PC-9 (cell line): ENCODE results near the gene ZNF672. TPM values are rescaled to one million over a fixed set of nuclear protein-coding genes. Genes with fewer than 3 reads are reported as not detected.
"Not testable (repeated sequence)": the region's sequence is repeated elsewhere in the genome, so short reads cannot be mapped to it uniquely, and the experiment has no call there.

Source experiments
- BruUV-seq: library from RNA; stranded (reverse); fragments of 400-500 nt; replicated peaks from 2 replicates; lab custom pipeline; 2021; lab: Mats Ljungman, UMichigan
- CTCF ChIA-PET: fragments of 300-600 bp; sonication (Branson Sonifier 250); formaldehyde crosslinking; loops from one replicate; lab custom pipeline; 2022; ENCODE audit warnings: antibody characterized with exemption; lab: Charles Lee
- POLR2A ChIA-PET: fragments of 300-600 bp; sonication (Branson Sonifier 250); formaldehyde crosslinking; loops from one replicate; lab custom pipeline; 2022; ENCODE audit warnings: antibody characterized with exemption; ENCODE audit not compliant: unreplicated experiment; lab: Charles Lee
- DNase-seq, 2 experiments: peaks; one replicate each; pipeline versions ENCODE4 v3.0.0 to v3.0.0-alpha.2; 2015 to 2022; ENCODE audit warnings: mixed read lengths in 1 of 2
- H2AFZ ChIP-seq: fragments of 200-600 bp; sonication (generic); 2 replicates; pipeline ENCODE4 v1.8.1; 2017; ENCODE audit warnings: antibody characterized with exemption
- H3F3A ChIP-seq: fragments of 200-600 bp; sonication (generic); 2 replicates; pipeline ENCODE4 v1.8.1; 2017; ENCODE audit warnings: antibody characterized with exemption, mild to moderate bottlenecking, low read depth; ENCODE audit not compliant: insufficient read depth
- H3K27ac ChIP-seq: fragments of 200-600 bp; sonication (generic); 2 replicates; pipeline ENCODE4 v1.6.1; 2016; ENCODE audit warnings: mixed run types
- H3K27me3 ChIP-seq: fragments of 200-600 bp; sonication (generic); 2 replicates; pipeline ENCODE4 v1.6.1; 2016; ENCODE audit warnings: low read depth, mixed run types; ENCODE audit not compliant: insufficient read depth
- H3K36me3 ChIP-seq: fragments of 200-600 bp; sonication (generic); 2 replicates; pipeline ENCODE4 v1.6.1; 2016; ENCODE audit warnings: low read depth, mixed run types
- H3K4me1 ChIP-seq: fragments of 200-600 bp; sonication (generic); replicated peaks from 2 replicates; pipeline ENCODE4 v1.6.1; 2016; ENCODE audit warnings: mixed run types; ENCODE audit not compliant: insufficient read depth
- H3K4me2 ChIP-seq: fragments of 200-600 bp; sonication (generic); 2 replicates; pipeline ENCODE4 v1.6.1; 2017; ENCODE audit warnings: mixed run types
- H3K4me3 ChIP-seq: fragments of 200-600 bp; sonication (generic); 2 replicates; pipeline ENCODE4 v1.6.1; 2016; ENCODE audit warnings: mixed run types
- H3K79me2 ChIP-seq: fragments of 200-600 bp; sonication (generic); 2 replicates; pipeline ENCODE4 v1.6.1; 2017; ENCODE audit warnings: low read depth, mixed run types
- H3K9me2 ChIP-seq: fragments of 200-600 bp; sonication (generic); 2 replicates; pipeline ENCODE4 v1.8.1; 2017; ENCODE audit warnings: mild to moderate bottlenecking; ENCODE audit not compliant: insufficient read depth
- H3K9me3 ChIP-seq: fragments of 200-600 bp; sonication (generic); 2 replicates; pipeline ENCODE4 v1.8.1; 2016; ENCODE audit warnings: low read depth; ENCODE audit not compliant: insufficient read depth
- H4K20me1 ChIP-seq: fragments of 200-600 bp; sonication (generic); 2 replicates; pipeline ENCODE4 v1.8.1; 2017; ENCODE audit not compliant: insufficient read depth
- CTCF ChIP-seq: fragments of 200-600 bp; sonication (generic); conservative IDR thresholded peaks from 2 replicates; pipeline ENCODE4 v1.6.1; 2017; ENCODE audit warnings: mixed run types, antibody characterized with exemption, mild to moderate bottlenecking, moderate library complexity
- EZH2 ChIP-seq: fragments of 200-600 bp; sonication (generic); IDR thresholded peaks from 2 replicates; pipeline ENCODE4 v1.8.0; 2017; ENCODE audit warnings: antibody characterized with exemption, low read depth
- intact Hi-C: fragments of 100-400 bp; cut with micrococcal nuclease; formaldehyde crosslinking; loops from one replicate; pipeline ENCODE4 v1.10.0; 2022; ENCODE audit not compliant: unreplicated experiment
- total RNA-seq: library from RNA; stranded (reverse); gene quantifications from 2 replicates; pipeline ENCODE4 v1.2.3, GENCODE V29; 2021

ZNF672 gene
- total RNA-seq, 1 experiment from 2014 or later: 24.7 TPM

GRCh38 chr1:248881261-248881660 is 43.2 kb downstream of the ZNF672 start:
- Histone ChIP-seq H3K9me2 (no peaks in the 10 kb centered on the region), H2AFZ (no peak overlapping the region), H3K4me3 (no peak overlapping the region), H3K4me1 (no peaks in the 10 kb centered on the region), H3F3A (no peaks in the 10 kb centered on the region), H3K27ac (no peak overlapping the region), H3K9me3 (no peaks in the 10 kb centered on the region), H4K20me1 (no peaks in the 10 kb centered on the region), H3K36me3 (no peaks in the 10 kb centered on the region), H3K27me3 (no peaks in the 10 kb centered on the region), H3K4me2 (no peak overlapping the region), H3K79me2 (no peaks in the 10 kb centered on the region)
- intact Hi-C loops: no loop called here
- TF ChIP-seq EZH2 (no peak), CTCF (no peak)
- ChIA-PET CTCF (no interaction called here), POLR2A (interaction anchor here (0.7 kb wide), 1 partner anchor 63 kb away, joined by 3 read pairs; no protein-coding TSS in a partner anchor)
- no peak for DNase-seq
- BruUV-seq: no TSS peak

- POLR2A ChIA-PET: interaction anchor here (0.5 kb wide), 1 partner anchor 28 kb away, joined by 4 read pairs; no protein-coding TSS in a partner anchor
- not testable (repeated sequence) for H4K20me1 ChIP-seq, H3K4me2 ChIP-seq
These were observed 44.4 kb downstream of the ZNF672 start for GRCh38 chr1:248882427-248882826.

GRCh38 chr1:248884632-248885295 is 46.7 kb downstream of the ZNF672 start:
- no peak overlapping the region for H3K4me3 ChIP-seq
- H3K27ac ChIP-seq: no peak overlapping the region
- no peaks in the 10 kb centered on the region for H3K9me3 ChIP-seq
- no peaks in the 10 kb centered on the region for H3K4me1 ChIP-seq
- no peaks in the 10 kb centered on the region for H3K79me2 ChIP-seq
- TF ChIP-seq EZH2 (no peak), CTCF (no peak)
- no peaks in the 10 kb centered on the region for H3F3A ChIP-seq
- no peak overlapping the region for H2AFZ ChIP-seq
- H4K20me1 ChIP-seq: no peaks in the 10 kb centered on the region
- POLR2A ChIA-PET: no interaction called here
- H3K27me3 ChIP-seq: no peaks in the 10 kb centered on the region
- H3K4me2 ChIP-seq: no peak overlapping the region
- no peaks in the 10 kb centered on the region for H3K36me3 ChIP-seq
- intact Hi-C loops: no loop called here
- H3K9me2 ChIP-seq: no peaks in the 10 kb centered on the region
- DNase-seq: no peak
- CTCF ChIA-PET: no interaction called here
- no TSS peak for BruUV-seq

More at GRCh38 chr1:248882427-248882826, 44.4 kb downstream of the ZNF672 start:
- H3K9me2 ChIP-seq, H3K9me3 ChIP-seq, BruUV-seq, H2AFZ ChIP-seq, H3K27ac ChIP-seq, H3F3A ChIP-seq, DNase-seq, CTCF ChIA-PET, H3K79me2 ChIP-seq, H3K4me3 ChIP-seq, H3K36me3 ChIP-seq, intact Hi-C loops, H3K27me3 ChIP-seq, H3K4me1 ChIP-seq: not testable (repeated sequence)
